ENCODE results near the gene NR2F6. TPM values are rescaled to one million over a fixed set of nuclear protein-coding genes. Genes with fewer than 3 reads are reported as not detected.

Gene NR2F6
- polyA plus RNA-seq, 4 donors, result 41.6 to 93.0 (median 74.9) TPM

GRCh38 chr19:17244618-17245534 is 843 bp downstream of the NR2F6 start:
- Histone ChIP-seq H3K27me3 (ENCODE audit: control insufficient read depth in 3 of 3, insufficient read depth in 3 of 3, low read length in 3 of 3) (no peaks in the 10 kb centered on the region), H3K36me3 (ENCODE audit: control insufficient read depth in 3 of 3, insufficient read depth in 2 of 3, low read depth in 1 of 3, low read length in 3 of 3) (peaks cover 0 to 23% (median 4%) of the 10 kb centered on the region in 3 donors), H3K9me3 (ENCODE audit: control insufficient read depth in 2 of 2, insufficient read depth in 1 of 2, low read depth in 1 of 2, low read length in 1 of 2) (no peaks in the 10 kb centered on the region), H3K4me3 (ENCODE audit: low read depth in 1 of 3, low read length in 3 of 3) (peak overlapping the region; percentile 86 to 98 (median 93)), H3K27ac (ENCODE audit: low read depth in 1 of 3, low read length in 2 of 3) (peak overlapping the region; percentile 83 to 91 (median 85)), H3K4me1 (ENCODE audit: control insufficient read depth in 3 of 3, insufficient read depth in 2 of 3, low read depth in 1 of 3, low read length in 2 of 3) (peaks cover 3 to 59% (median 6%) of the 10 kb centered on the region in 3 donors)
- WGBS, 3 donors, result 1 to 4% (median 2%) methylated on average over 36 to 100 of the region's 100 CpGs
- no peak for FAIRE-seq
- DNase-seq, result peak in 1 of 2 donors; percentile 71

GRCh38 chr19:17243830-17244617 is 1.7 kb downstream of the NR2F6 start:
- 8 to 22% (median 19%) methylated on average over 48 to 52 of the region's 52 CpGs for WGBS, 3 donors
- H3K9me3 ChIP-seq (ENCODE audit: control insufficient read depth in 2 of 2, insufficient read depth in 1 of 2, low read depth in 1 of 2, low read length in 1 of 2), result no peaks in the 10 kb centered on the region
- peak; percentile 74 to 79 for DNase-seq
- peaks cover 0 to 27% (median 5%) of the 10 kb centered on the region in 3 donors for H3K36me3 ChIP-seq (ENCODE audit: control insufficient read depth in 3 of 3, insufficient read depth in 2 of 3, low read depth in 1 of 3, low read length in 3 of 3)
- no peak for FAIRE-seq
- H3K27ac ChIP-seq (ENCODE audit: low read depth in 1 of 3, low read length in 2 of 3), result peak overlapping the region; percentile 83 to 91 (median 85)
- H3K4me3 ChIP-seq (ENCODE audit: low read depth in 1 of 3, low read length in 3 of 3), result peak overlapping the region; percentile 86 to 98 (median 93)
- peaks cover 4 to 58% (median 6%) of the 10 kb centered on the region in 3 donors for H3K4me1 ChIP-seq (ENCODE audit: control insufficient read depth in 3 of 3, insufficient read depth in 2 of 3, low read depth in 1 of 3, low read length in 2 of 3)
- no peaks in the 10 kb centered on the region for H3K27me3 ChIP-seq (ENCODE audit: control insufficient read depth in 3 of 3, insufficient read depth in 3 of 3, low read length in 3 of 3)

- no peak for FAIRE-seq
- Histone ChIP-seq H3K4me1 (ENCODE audit: control insufficient read depth in 3 of 3, insufficient read depth in 2 of 3, low read depth in 1 of 3, low read length in 2 of 3) (peaks cover 3 to 51% (median 4%) of the 10 kb centered on the region in 3 donors), H3K9me3 (ENCODE audit: control insufficient read depth in 2 of 2, insufficient read depth in 1 of 2, low read depth in 1 of 2, low read length in 1 of 2) (no peaks in the 10 kb centered on the region), H3K36me3 (ENCODE audit: control insufficient read depth in 3 of 3, insufficient read depth in 2 of 3, low read depth in 1 of 3, low read length in 3 of 3) (peaks cover 0 to 33% (median 7%) of the 10 kb centered on the region in 3 donors), H3K4me3 (ENCODE audit: low read depth in 1 of 3, low read length in 3 of 3) (peak overlapping the region; percentile 86 to 98 (median 93)), H3K27ac (ENCODE audit: low read depth in 1 of 3, low read length in 2 of 3) (peak overlapping the region; percentile 83 to 91 (median 85)), H3K27me3 (ENCODE audit: control insufficient read depth in 3 of 3, insufficient read depth in 3 of 3, low read length in 3 of 3) (no peaks in the 10 kb centered on the region)
- WGBS, 3 donors, result 24 to 41% (median 27%) methylated on average over 8 of the region's 8 CpGs
- peak; percentile 72 to 79 for DNase-seq
Measured at GRCh38 chr19:17243211-17243829, 2.4 kb downstream of the NR2F6 start.

GRCh38 chr19:17242431-17243208 is 3.1 kb downstream of the NR2F6 start:
- Histone ChIP-seq H3K9me3 (ENCODE audit: control insufficient read depth in 2 of 2, insufficient read depth in 1 of 2, low read depth in 1 of 2, low read length in 1 of 2) (no peaks in the 10 kb centered on the region), H3K27me3 (ENCODE audit: control insufficient read depth in 3 of 3, insufficient read depth in 3 of 3, low read length in 3 of 3) (no peaks in the 10 kb centered on the region), H3K36me3 (ENCODE audit: control insufficient read depth in 3 of 3, insufficient read depth in 2 of 3, low read depth in 1 of 3, low read length in 3 of 3) (peaks cover 0 to 40% (median 12%) of the 10 kb centered on the region in 3 donors), H3K4me3 (ENCODE audit: low read depth in 1 of 3, low read length in 3 of 3) (peak overlapping the region in 2 of 3 donors; percentile 93 to 98), H3K4me1 (ENCODE audit: control insufficient read depth in 3 of 3, insufficient read depth in 2 of 3, low read depth in 1 of 3, low read length in 2 of 3) (peaks cover 3 to 45% (median 4%) of the 10 kb centered on the region in 3 donors), H3K27ac (ENCODE audit: low read depth in 1 of 3, low read length in 2 of 3) (peak overlapping the region; percentile 8 to 91 (median 85))
- WGBS, 3 donors, result 64 to 74% (median 66%) methylated on average over 7 to 8 of the region's 8 CpGs
- DNase-seq, result no peak
- FAIRE-seq, result no peak

GRCh38 chr19:17240826-17241399 is 4.8 kb downstream of the NR2F6 start:
- no peak for FAIRE-seq
- Histone ChIP-seq H3K27ac (ENCODE audit: low read depth in 1 of 3, low read length in 2 of 3) (peak overlapping the region; percentile 22 to 67 (median 50)), H3K4me3 (ENCODE audit: low read depth in 1 of 3, low read length in 3 of 3) (peak overlapping the region in 2 of 3 donors; percentile 6 to 15), H3K36me3 (ENCODE audit: control insufficient read depth in 3 of 3, insufficient read depth in 2 of 3, low read depth in 1 of 3, low read length in 3 of 3) (peaks cover 0 to 54% (median 12%) of the 10 kb centered on the region in 3 donors), H3K9me3 (ENCODE audit: control insufficient read depth in 2 of 2, insufficient read depth in 1 of 2, low read depth in 1 of 2, low read length in 1 of 2) (no peaks in the 10 kb centered on the region), H3K27me3 (ENCODE audit: control insufficient read depth in 3 of 3, insufficient read depth in 3 of 3, low read length in 3 of 3) (no peaks in the 10 kb centered on the region), H3K4me1 (ENCODE audit: control insufficient read depth in 3 of 3, insufficient read depth in 2 of 3, low read depth in 1 of 3, low read length in 2 of 3) (peaks cover 8 to 47% (median 9%) of the 10 kb centered on the region in 3 donors)
- WGBS, 3 donors, result 96 to 97% (median 97%) methylated on average over 6 of the region's 6 CpGs
- DNase-seq, result no peak

GRCh38 chr19:17240062-17240752 is 5.5 kb downstream of the NR2F6 start:
- Histone ChIP-seq H3K9me3 (ENCODE audit: control insufficient read depth in 2 of 2, insufficient read depth in 1 of 2, low read depth in 1 of 2, low read length in 1 of 2) (no peaks in the 10 kb centered on the region), H3K36me3 (ENCODE audit: control insufficient read depth in 3 of 3, insufficient read depth in 2 of 3, low read depth in 1 of 3, low read length in 3 of 3) (peaks cover 0 to 56% (median 12%) of the 10 kb centered on the region in 3 donors), H3K27ac (ENCODE audit: low read depth in 1 of 3, low read length in 2 of 3) (peak overlapping the region; percentile 22 to 67 (median 50)), H3K27me3 (ENCODE audit: control insufficient read depth in 3 of 3, insufficient read depth in 3 of 3, low read length in 3 of 3) (no peaks in the 10 kb centered on the region), H3K4me3 (ENCODE audit: low read depth in 1 of 3, low read length in 3 of 3) (peak overlapping the region in 2 of 3 donors; percentile 6 to 15), H3K4me1 (ENCODE audit: control insufficient read depth in 3 of 3, insufficient read depth in 2 of 3, low read depth in 1 of 3, low read length in 2 of 3) (peaks cover 8 to 49% (median 9%) of the 10 kb centered on the region in 3 donors)
- WGBS, 3 donors, result 19 to 51% (median 39%) methylated on average over 20 to 24 of the region's 24 CpGs
- no peak for FAIRE-seq
- peak; percentile 55 to 59 for DNase-seq
